SK-N-SH (cell line): ENCODE measurements around the gene NFX1. TPM values are rescaled to one million over a fixed set of nuclear protein-coding genes. Genes with fewer than 3 reads are reported as not detected.

ENCODE experiments used
- CTCF ChIA-PET: fragments of 300-600, 350-600 bp; formaldehyde crosslinking; extraction: SDS; loops from one replicate; lab custom pipeline; 2021; lab: Yijun Ruan, JAX
- POLR2A ChIA-PET: fragments of 350-600 bp; sonication (Branson Sonifier 250); formaldehyde crosslinking; extraction: SDS; loops from one replicate; lab custom pipeline; 2020; ENCODE audit warnings: antibody characterized with exemption, inconsistent platforms; lab: Yijun Ruan, JAX
- DNase-seq: peaks from one replicate; pipeline ENCODE4 v3.0.0; 2012
- H2AFZ ChIP-seq: fragments of 200-600 bp; sonication (generic); 2 replicates; pipeline ENCODE4 v1.8.1; 2016; ENCODE audit warnings: antibody characterized with exemption, mild to moderate bottlenecking, low read depth
- H3F3A ChIP-seq: fragments of 200-600 bp; sonication (generic); replicated peaks from 2 replicates; pipeline ENCODE3; 2016; ENCODE audit warnings: antibody characterized with exemption, mild to moderate bottlenecking; ENCODE audit not compliant: insufficient read depth
- H3K27ac ChIP-seq, 2 experiments: fragments of 200-500 bp in 1 of 2; fragments of 200-600 bp in 1 of 2; sonication (Bioruptor generic) in 1 of 2; sonication (generic), shearing (Covaris generic) in 1 of 2; 2 replicates each; pipeline versions ENCODE4 v1.5.1 to v1.6.1; 2014 to 2016; ENCODE audit warnings: low read depth in 2 of 2, inconsistent platforms in 1 of 2, low read length in 1 of 2, mild to moderate bottlenecking in 1 of 2, mixed read lengths in 1 of 2
- H3K27me3 ChIP-seq: fragments of 200-600 bp; sonication (generic), shearing (Covaris generic); 2 replicates; pipeline ENCODE4 v1.6.1; 2016; ENCODE audit warnings: mixed run types; ENCODE audit not compliant: insufficient read depth
- H3K36me3 ChIP-seq, 2 experiments: fragments of 200-500 bp in 1 of 2; fragments of 200-600 bp in 1 of 2; sonication (Bioruptor generic) in 1 of 2; sonication (generic) in 1 of 2; replicated peaks in 1 of 2; 2 replicates each; pipeline versions ENCODE3 to v1.5.1; 2014 to 2016; ENCODE audit warnings: low read length in 1 of 2, mild to moderate bottlenecking in 1 of 2; ENCODE audit not compliant: insufficient read depth in 2 of 2, control insufficient read depth in 1 of 2
- H3K4me1 ChIP-seq, 2 experiments: fragments of 200-500 bp in 1 of 2; fragments of 200-600 bp in 1 of 2; sonication (Bioruptor generic) in 1 of 2; sonication (generic), shearing (Covaris generic) in 1 of 2; 2 replicates each; pipeline versions ENCODE4 v1.5.1 to v1.6.1; 2014 to 2016; ENCODE audit warnings: low read depth in 1 of 2, low read length in 1 of 2, mixed run types in 1 of 2; ENCODE audit not compliant: insufficient read depth in 2 of 2, control insufficient read depth in 1 of 2
- H3K4me2 ChIP-seq: fragments of 200-600 bp; sonication (generic), shearing (Covaris generic); 2 replicates; pipeline ENCODE4 v1.6.1; 2017; ENCODE audit warnings: mixed run types
- H3K4me3 ChIP-seq, 2 experiments: fragments of 200-500 bp in 1 of 2; fragments of 200-600 bp in 1 of 2; sonication (Bioruptor generic) in 1 of 2; sonication (generic), shearing (Covaris generic) in 1 of 2; 2 replicates each; pipeline versions ENCODE4 v1.5.1 to v1.8.1; 2014 to 2016; ENCODE audit warnings: low read depth in 2 of 2, inconsistent platforms in 1 of 2, low read length in 1 of 2, mild to moderate bottlenecking in 1 of 2, mixed read lengths in 1 of 2, moderate library complexity in 1 of 2
- H3K79me2 ChIP-seq: fragments of 200-600 bp; sonication (generic); 2 replicates; pipeline ENCODE4 v1.8.1; 2017; ENCODE audit warnings: mild to moderate bottlenecking; ENCODE audit not compliant: insufficient read depth
- H3K9ac ChIP-seq: fragments of 200-600 bp; sonication (generic); 2 replicates; pipeline ENCODE4 v1.6.1; 2017; ENCODE audit warnings: mixed run types
- H3K9me2 ChIP-seq: fragments of 200-600 bp; sonication (generic); 2 replicates; pipeline ENCODE4 v1.6.1; 2017; ENCODE audit warnings: mixed run types
- H3K9me3 ChIP-seq: fragments of 200-600 bp; sonication (generic); 2 replicates; pipeline ENCODE4 v1.6.1; 2017; ENCODE audit warnings: mixed run types, mild to moderate bottlenecking, moderate library complexity
- H4K20me1 ChIP-seq: fragments of 200-600 bp; sonication (generic); 2 replicates; pipeline ENCODE4 v1.6.1; 2017; ENCODE audit warnings: mild to moderate bottlenecking, mixed run types; ENCODE audit not compliant: insufficient read depth
- ELF1 ChIP-seq: IDR thresholded peaks from 2 replicates; pipeline ENCODE4 v1.4.0; 2012
- EP300 ChIP-seq, 2 experiments: IDR thresholded peaks; 2 replicates each; pipeline versions ENCODE4 v1.4.0 to v1.6.1; 2012; ENCODE audit warnings: borderline replicate concordance in 1 of 2, low read depth in 1 of 2, low read length in 1 of 2
- FOXJ3 ChIP-seq: sonication (generic); formaldehyde crosslinking; IDR thresholded peaks from 2 replicates; pipeline ENCODE4 v1.5.1; 2020; ENCODE audit warnings: mild to moderate bottlenecking, missing genetic modification reagents
- FOXM1 ChIP-seq: IDR thresholded peaks from 2 replicates; pipeline ENCODE4 v1.4.0; 2012; ENCODE audit warnings: low read depth, mild to moderate bottlenecking
- GATA2 ChIP-seq: sonication (generic); formaldehyde crosslinking; IDR thresholded peaks from 2 replicates; pipeline ENCODE4 v1.5.0; 2020; ENCODE audit warnings: mild to moderate bottlenecking, missing genetic modification reagents
- JUND ChIP-seq: IDR thresholded peaks from 2 replicates; pipeline ENCODE4 v1.4.0; 2012
- MEF2A ChIP-seq: IDR thresholded peaks from 2 replicates; pipeline ENCODE4 v1.4.0; 2012; ENCODE audit warnings: low read depth, borderline replicate concordance
- MXI1 ChIP-seq: IDR thresholded peaks from 2 replicates; pipeline ENCODE4 v1.6.1; 2012; ENCODE audit warnings: mild to moderate bottlenecking, low read depth, low read length, improper control_type of control experiment
- NFIC ChIP-seq: IDR thresholded peaks from 2 replicates; pipeline ENCODE4 v1.4.0; 2012; ENCODE audit warnings: borderline replicate concordance
- NRF1 ChIP-seq: IDR thresholded peaks from 2 replicates; pipeline ENCODE4 v1.6.1; 2012; ENCODE audit warnings: low read depth, mild to moderate bottlenecking, low read length
- POLR2AphosphoS5 ChIP-seq: IDR thresholded peaks from 2 replicates; pipeline ENCODE4 v1.6.1; 2012; ENCODE audit warnings: low read depth, low read length
- RFX5 ChIP-seq: IDR thresholded peaks from 2 replicates; pipeline ENCODE4 v1.6.1; 2012; ENCODE audit warnings: mild to moderate bottlenecking, improper control_type of control experiment, low read length
- RXRA ChIP-seq: IDR thresholded peaks from 2 replicates; pipeline ENCODE4 v1.4.0; 2012; ENCODE audit warnings: low read depth, mild to moderate bottlenecking, borderline replicate concordance
- SIN3A ChIP-seq: IDR thresholded peaks from 2 replicates; pipeline ENCODE4 v1.6.1; 2012; ENCODE audit warnings: low read depth, mild to moderate bottlenecking, low read length, moderate library complexity, borderline replicate concordance
- SMC3 ChIP-seq: IDR thresholded peaks from 2 replicates; pipeline ENCODE4 v1.6.1; 2012; ENCODE audit warnings: low read depth, low read length, improper control_type of control experiment
- TAF1 ChIP-seq: IDR thresholded peaks from 2 replicates; pipeline ENCODE4 v1.6.1; 2012; ENCODE audit warnings: low read depth, mild to moderate bottlenecking, low read length, moderate library complexity, borderline replicate concordance
- TCF12 ChIP-seq: IDR thresholded peaks from 2 replicates; pipeline ENCODE4 v1.4.0; 2012
- TEAD4 ChIP-seq: IDR thresholded peaks from 2 replicates; pipeline ENCODE4 v1.4.0; 2012; ENCODE audit warnings: mild to moderate bottlenecking, borderline replicate concordance; ENCODE audit not compliant: insufficient read depth
- YY1 ChIP-seq: IDR thresholded peaks from 2 replicates; pipeline ENCODE4 v1.4.0; 2012; ENCODE audit warnings: low read depth, mild to moderate bottlenecking
- WGBS: methylation state at CpG from one replicate; pipeline ENCODE4 v1.1.6; 2017; ENCODE audit warnings: low lambda C conversion rate; 5-methylcytosine and 5-hydroxymethylcytosine counted together
- polyA plus RNA-seq, 3 experiments: library from polyadenylated mRNA; depleted of rRNA; stranded (reverse); fragments of >200 nt; gene quantifications; 2 replicates each; pipeline ENCODE4 v1.2.3, GENCODE V29; 2012
- TF ChIP-seq, protein P1 (sequence below): fragments of 150-350 bp; IDR thresholded peaks from 2 replicates; pipeline ENCODE4 v1.6.1; 2017; ENCODE audit warnings: antibody characterized with exemption, low read length, low read depth, borderline replicate concordance
- TF ChIP-seq, protein P2 (sequence below): IDR thresholded peaks from 2 replicates; pipeline ENCODE4 v1.4.0; 2012; ENCODE audit warnings: low read depth, borderline replicate concordance
- TF ChIP-seq, protein P3 (sequence below): IDR thresholded peaks from 2 replicates; pipeline ENCODE4 v1.4.0; 2012; ENCODE audit warnings: low read depth
- TF ChIP-seq, protein P4 (sequence below): IDR thresholded peaks from 2 replicates; pipeline ENCODE4; 2012

Gene NFX1
- polyA plus RNA-seq, 1 of the 3 experiments (the other 2 are of a cell fraction): 19.6 TPM

DNA sequence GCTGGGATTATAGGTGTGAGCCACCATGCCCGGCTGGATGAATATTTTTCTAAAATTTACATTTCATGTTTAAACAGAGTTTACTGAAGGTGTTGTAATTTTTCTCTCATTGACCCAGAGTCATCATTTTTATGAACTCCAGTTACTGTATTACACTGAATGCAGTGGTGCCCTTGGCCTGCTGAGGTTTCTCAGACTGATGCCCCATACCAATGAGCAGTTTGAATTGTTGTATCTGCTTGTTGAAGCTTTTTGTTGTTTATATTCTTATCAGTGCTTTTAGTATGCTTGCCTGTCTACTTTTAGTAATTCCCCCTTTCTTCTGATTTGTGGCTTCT, 29.9 kb downstream of the NFX1 start:
- peak overlapping the region; percentile 51; the same call in 1 of the 2 replicates for H3K9ac ChIP-seq
- peaks cover 5% of the 10 kb centered on the region; the same call in 1 of the 2 replicates for H3K79me2 ChIP-seq
- H3K4me1 ChIP-seq: peaks cover 0 to 27% of the 10 kb centered on the region in 2 experiments; a peak in 2 of 4 replicates
- POLR2A ChIA-PET: no interaction called here
- peaks cover 38 to 62% of the 10 kb centered on the region in 2 experiments for H3K36me3 ChIP-seq
- no peak for TF ChIP-seq POLR2AphosphoS5
- 0 out of 2 replicates have a peak, but pooled peaks have one; percentile 28 for TF ChIP-seq YY1
- no peak for TF ChIP-seq RFX5
- CTCF ChIA-PET: interaction anchor here (0.9 to 2.0 kb wide), 3 partner anchors 33 to 605 kb away, joined by 3 to 8 read pairs (median 3); no protein-coding TSS in a partner anchor
- H3F3A ChIP-seq: peaks cover 39% of the 10 kb centered on the region
- H3K9me3 ChIP-seq: no peaks in the 10 kb centered on the region
- 30% methylated on average over 1 of the region's 1 CpG for WGBS
- DNase-seq: no peak
- H3K27me3 ChIP-seq: no peaks in the 10 kb centered on the region
- no peak overlapping the region for H2AFZ ChIP-seq
- H3K4me3 ChIP-seq: peak overlapping the region in 1 of 2 experiments; percentile 5; a peak in 1 of 4 replicates
- peak overlapping the region; percentile 62 to 95; a peak in 3 of 4 replicates for H3K27ac ChIP-seq
- no peaks in the 10 kb centered on the region for H4K20me1 ChIP-seq
- H3K9me2 ChIP-seq: no peaks in the 10 kb centered on the region
- H3K4me2 ChIP-seq: peak overlapping the region; percentile 72; the same call in 1 of the 2 replicates

DNA sequence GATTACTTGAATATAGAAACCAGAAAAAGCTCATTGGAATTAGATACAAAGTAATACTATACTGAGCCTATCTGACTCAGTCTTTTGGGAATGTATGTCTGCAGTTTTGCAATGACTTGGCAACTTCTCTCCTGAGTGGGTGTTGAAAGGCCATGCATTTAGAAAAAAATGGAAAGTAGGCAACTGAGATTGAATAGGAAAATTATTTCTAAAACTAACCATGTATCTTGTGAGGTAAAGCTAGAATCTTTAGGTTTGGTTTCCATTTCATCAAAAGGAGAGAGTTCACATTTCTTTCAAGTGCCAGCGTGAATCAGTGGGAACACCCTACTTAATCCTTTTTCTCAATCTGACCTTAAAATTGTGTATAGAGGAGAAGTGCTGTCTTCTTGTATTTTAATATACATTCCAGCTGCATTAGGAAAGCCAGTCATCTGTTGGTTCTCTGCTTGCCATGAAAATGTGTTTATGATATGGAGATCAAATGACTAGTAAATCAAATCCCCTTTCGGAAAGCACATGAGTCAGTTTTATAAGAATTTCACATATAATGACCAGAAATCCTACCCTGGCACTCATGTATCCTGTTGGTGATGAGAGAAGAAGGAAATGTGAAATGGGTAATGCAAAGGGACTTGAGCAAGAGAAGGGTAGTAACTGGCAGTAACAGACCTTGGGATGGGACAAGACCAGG, 30.4 kb downstream of the NFX1 start:
- Histone ChIP-seq H4K20me1 (no peaks in the 10 kb centered on the region), H3F3A (peaks cover 39% of the 10 kb centered on the region), H3K4me1 (peaks cover 0 to 27% of the 10 kb centered on the region in 2 experiments; a peak in 2 of 4 replicates), H3K27me3 (no peaks in the 10 kb centered on the region), H3K27ac (peak overlapping the region; percentile 69 to 95), H3K36me3 (peaks cover 38 to 65% of the 10 kb centered on the region in 2 experiments), H3K9ac (peak overlapping the region; percentile 60), H3K9me3 (no peaks in the 10 kb centered on the region), H3K79me2 (peaks cover 5% of the 10 kb centered on the region; the same call in 1 of the 2 replicates), H3K4me2 (peak overlapping the region; percentile 72), H3K9me2 (no peaks in the 10 kb centered on the region), H2AFZ (no peak overlapping the region), H3K4me3 (no peak overlapping the region; a peak in 1 of 4 replicates)
- ChIA-PET POLR2A (interaction anchor here (0.7 kb wide), 1 partner anchor 18 kb away, joined by 3 read pairs; no protein-coding TSS in a partner anchor), CTCF (interaction anchor here (0.9 to 2.0 kb wide), 4 partner anchors 10 to 604 kb away, joined by 3 to 8 read pairs (median 4); no protein-coding TSS in a partner anchor)
- WGBS: 26% methylated on average over 2 of the region's 2 CpGs
- no peak for DNase-seq
- peak; percentile 69; the same call in 1 of the 2 replicates for TF ChIP-seq FOXM1
- peak; percentile 77 for TF ChIP-seq TEAD4
- no peak for TF ChIP-seq MXI1
- no peak for TF ChIP-seq RFX5
- TF ChIP-seq ELF1: peak; percentile 33; the same call in 1 of the 2 replicates
- 0 out of 2 replicates have a peak, but pooled peaks have one; percentile 9 for TF ChIP-seq TAF1
- TF ChIP-seq POLR2AphosphoS5: peak; percentile 14; the same call in 1 of the 2 replicates
- peak; percentile 76 for TF ChIP-seq NFIC
- TF ChIP-seq TCF12: peak; percentile 88
- peak; percentile 84 for TF ChIP-seq MEF2A
- TF ChIP-seq, protein P1, sequence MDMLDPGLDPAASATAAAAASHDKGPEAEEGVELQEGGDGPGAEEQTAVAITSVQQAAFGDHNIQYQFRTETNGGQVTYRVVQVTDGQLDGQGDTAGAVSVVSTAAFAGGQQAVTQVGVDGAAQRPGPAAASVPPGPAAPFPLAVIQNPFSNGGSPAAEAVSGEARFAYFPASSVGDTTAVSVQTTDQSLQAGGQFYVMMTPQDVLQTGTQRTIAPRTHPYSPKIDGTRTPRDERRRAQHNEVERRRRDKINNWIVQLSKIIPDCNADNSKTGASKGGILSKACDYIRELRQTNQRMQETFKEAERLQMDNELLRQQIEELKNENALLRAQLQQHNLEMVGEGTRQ: no peak
- TF ChIP-seq, protein P2, sequence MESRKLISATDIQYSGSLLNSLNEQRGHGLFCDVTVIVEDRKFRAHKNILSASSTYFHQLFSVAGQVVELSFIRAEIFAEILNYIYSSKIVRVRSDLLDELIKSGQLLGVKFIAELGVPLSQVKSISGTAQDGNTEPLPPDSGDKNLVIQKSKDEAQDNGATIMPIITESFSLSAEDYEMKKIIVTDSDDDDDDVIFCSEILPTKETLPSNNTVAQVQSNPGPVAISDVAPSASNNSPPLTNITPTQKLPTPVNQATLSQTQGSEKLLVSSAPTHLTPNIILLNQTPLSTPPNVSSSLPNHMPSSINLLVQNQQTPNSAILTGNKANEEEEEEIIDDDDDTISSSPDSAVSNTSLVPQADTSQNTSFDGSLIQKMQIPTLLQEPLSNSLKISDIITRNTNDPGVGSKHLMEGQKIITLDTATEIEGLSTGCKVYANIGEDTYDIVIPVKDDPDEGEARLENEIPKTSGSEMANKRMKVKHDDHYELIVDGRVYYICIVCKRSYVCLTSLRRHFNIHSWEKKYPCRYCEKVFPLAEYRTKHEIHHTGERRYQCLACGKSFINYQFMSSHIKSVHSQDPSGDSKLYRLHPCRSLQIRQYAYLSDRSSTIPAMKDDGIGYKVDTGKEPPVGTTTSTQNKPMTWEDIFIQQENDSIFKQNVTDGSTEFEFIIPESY: no peak; the same call in 1 of the 2 replicates
- TF ChIP-seq GATA2 (CRISPR knock-in tag): no peak
- peak; percentile 66; the same call in 1 of the 2 replicates for TF ChIP-seq RXRA
- TF ChIP-seq FOXJ3: no peak
- peak; percentile 92 for TF ChIP-seq JUND
- TF ChIP-seq, protein P3, sequence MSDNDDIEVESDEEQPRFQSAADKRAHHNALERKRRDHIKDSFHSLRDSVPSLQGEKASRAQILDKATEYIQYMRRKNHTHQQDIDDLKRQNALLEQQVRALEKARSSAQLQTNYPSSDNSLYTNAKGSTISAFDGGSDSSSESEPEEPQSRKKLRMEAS: peak; percentile 47; the same call in 1 of the 2 replicates
- TF ChIP-seq SIN3A: no peak
- TF ChIP-seq, protein P4, sequence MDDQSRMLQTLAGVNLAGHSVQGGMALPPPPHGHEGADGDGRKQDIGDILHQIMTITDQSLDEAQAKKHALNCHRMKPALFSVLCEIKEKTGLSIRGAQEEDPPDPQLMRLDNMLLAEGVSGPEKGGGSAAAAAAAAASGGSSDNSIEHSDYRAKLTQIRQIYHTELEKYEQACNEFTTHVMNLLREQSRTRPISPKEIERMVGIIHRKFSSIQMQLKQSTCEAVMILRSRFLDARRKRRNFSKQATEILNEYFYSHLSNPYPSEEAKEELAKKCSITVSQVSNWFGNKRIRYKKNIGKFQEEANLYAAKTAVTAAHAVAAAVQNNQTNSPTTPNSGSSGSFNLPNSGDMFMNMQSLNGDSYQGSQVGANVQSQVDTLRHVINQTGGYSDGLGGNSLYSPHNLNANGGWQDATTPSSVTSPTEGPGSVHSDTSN: peak; percentile 88
- TF ChIP-seq NRF1: no peak
- peak; percentile 5 to 85; a peak in 2 of 4 replicates for TF ChIP-seq EP300 (IDR thresholded peaks at IDR 0.05; ENCODE audit: borderline replicate concordance in 1 of 2, low read depth in 1 of 2, low read length in 1 of 2)
- TF ChIP-seq SMC3: no peak
